Stimulated activated CD8-positive, alpha-beta memory T cell treated with anti-CD3 and anti-CD28 coated beads, Interleukin-12 subunit alpha, Interleukin-12 subunit beta, amount 100 ng/mL, for 24 hours (primary cell): ENCODE results near the gene ACTG2.

ENCODE experiments used
- DNase-seq: peaks from one replicate; pipeline ENCODE4 v3.0.0-alpha.2; 2020; ENCODE audit errors: extremely low read depth

ACTG2 gene

DNA sequence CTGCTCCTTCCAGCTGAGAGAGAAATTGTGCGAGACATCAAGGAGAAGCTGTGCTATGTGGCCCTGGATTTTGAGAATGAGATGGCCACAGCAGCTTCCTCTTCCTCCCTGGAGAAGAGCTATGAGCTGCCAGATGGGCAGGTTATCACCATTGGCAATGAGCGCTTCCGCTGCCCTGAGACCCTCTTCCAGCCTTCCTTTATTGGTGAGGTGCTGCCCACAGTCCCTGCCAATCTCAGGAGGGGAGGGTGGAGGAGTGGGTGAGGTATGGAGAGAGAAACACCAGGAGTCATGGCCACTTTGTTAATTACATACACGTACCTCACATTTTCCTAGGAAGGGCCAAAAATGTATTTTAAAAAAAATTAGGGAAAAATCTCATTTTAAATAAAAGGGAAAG is 21.9 kb downstream of the ACTG2 start:
- no peak for DNase-seq

DNA sequence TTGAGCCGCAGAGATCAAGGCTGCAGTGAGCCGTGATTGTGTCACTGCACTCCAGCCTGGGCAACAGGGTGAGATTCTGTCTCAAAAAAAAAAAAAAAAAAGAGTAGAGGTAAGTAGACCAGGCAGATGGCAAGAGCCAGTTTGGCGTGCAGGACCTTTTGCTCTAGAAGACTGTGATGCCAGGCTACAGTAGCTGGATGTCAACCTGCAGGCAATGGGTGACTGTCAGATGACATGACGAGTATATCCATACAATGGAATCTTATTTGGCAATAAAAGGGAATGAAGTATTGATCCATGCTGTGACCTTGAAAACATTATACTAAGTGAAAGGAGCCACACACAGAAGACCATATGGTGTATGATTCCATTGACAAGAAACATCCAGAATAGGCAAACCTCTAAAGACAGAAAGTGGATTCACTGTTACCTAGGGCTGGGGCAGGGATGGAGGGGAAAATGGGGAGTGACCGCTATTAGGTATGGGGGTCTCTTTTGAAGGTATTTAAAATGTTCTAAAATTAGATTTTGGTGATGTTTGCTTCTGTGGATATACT is 22.7 kb downstream of the ACTG2 start:
- DNase-seq: no peak

GRCh38 chr2:73916666-73917065 is 23.9 kb downstream of the ACTG2 start:
- no peak for DNase-seq

- no peak for DNase-seq
Measured at GRCh38 chr2:73917296-73917695, 24.5 kb downstream of the ACTG2 start.

GRCh38 chr2:73917696-73918207 is 24.9 kb downstream of the ACTG2 start:
- DNase-seq: no peak

GRCh38 chr2:73918856-73919255 is 26.0 kb downstream of the ACTG2 start:
- DNase-seq: no peak

- DNase-seq: no peak
Measured at GRCh38 chr2:73919596-73920228, 26.9 kb downstream of the ACTG2 start.

DNA sequence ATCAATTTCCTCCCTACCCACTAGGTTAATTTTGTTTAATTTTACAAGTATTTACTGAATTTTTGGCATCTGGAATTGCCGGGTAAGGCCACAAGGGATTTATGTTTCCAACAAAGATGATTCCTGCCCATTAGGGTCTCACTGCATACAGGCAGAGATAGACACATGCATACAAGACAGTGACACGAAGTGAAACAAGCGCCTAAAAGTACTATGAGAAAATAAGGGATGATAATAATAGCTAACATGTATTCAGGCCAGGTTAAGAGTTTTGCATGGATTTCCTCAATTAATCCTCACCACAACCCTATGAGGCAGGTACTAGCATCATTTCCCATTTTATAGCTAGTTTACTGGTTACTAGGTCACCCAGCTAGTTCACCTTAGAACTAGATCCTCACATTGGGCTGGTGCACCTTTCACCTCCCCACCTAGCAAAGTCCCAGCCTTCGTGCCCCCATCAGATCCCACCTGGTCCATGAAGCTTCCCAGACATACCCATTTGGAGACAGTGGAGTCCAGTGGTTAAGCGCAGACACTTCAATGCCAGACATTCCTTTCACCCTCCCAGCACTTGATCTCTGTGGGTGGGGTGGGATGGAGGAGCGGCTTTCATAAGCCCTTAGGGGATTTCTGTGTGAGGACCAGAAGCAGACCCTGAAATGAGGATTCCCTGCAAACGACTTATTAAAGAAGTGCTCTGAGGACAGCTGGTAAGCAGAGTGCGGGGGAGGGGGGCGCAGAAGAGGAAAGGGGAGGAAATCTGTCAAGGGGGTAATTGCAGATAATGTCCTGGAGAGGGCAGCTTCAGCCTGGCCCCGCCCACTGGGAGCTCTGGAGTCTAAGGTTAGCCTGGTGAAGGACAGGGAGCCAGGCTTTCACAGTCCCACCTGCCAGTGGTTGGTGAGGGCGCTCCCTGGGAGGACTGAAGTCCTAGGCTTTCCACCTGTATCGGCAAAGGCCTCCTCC is 28.1 kb downstream of the ACTG2 start:
- no peak for DNase-seq

DNA sequence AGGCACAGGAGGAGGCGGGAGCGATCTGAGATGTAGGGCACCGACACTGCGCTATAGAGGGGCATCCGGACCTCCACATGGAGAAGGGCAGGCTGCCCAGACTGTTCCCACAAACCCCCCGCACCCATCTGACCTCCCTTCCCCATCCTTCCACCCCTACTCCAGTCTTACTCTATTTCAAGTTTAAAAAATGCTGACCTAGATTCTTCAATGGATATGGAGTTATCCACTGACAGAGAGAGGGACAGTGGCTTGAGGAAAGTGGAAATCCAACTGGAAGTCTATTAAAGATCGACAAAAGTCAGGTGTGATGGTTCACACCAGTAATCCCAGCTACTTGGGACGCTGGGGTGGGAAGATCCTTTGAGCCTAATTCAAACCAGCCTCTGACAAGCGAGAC is 28.8 kb downstream of the ACTG2 start:
- no peak for DNase-seq

DNA sequence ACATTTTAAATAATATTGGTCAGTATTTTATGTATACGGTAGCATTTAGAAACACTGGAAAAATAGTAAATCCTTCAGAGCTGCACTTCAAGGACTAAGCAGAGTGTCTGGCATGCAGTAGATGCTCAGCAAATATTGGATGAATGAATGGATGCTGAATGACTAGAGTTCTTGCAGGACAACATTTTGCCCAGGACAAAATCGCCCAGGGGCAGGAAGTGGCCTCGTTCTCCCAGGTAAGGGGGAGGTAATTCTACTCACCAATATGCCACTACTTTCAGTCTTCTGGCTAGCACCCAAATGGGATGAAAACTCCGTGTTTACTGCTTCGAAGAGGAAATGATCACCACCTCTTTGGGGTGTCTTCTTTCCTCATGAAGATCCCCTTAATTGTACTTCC is 29.9 kb downstream of the ACTG2 start:
- no peak for DNase-seq

DNA sequence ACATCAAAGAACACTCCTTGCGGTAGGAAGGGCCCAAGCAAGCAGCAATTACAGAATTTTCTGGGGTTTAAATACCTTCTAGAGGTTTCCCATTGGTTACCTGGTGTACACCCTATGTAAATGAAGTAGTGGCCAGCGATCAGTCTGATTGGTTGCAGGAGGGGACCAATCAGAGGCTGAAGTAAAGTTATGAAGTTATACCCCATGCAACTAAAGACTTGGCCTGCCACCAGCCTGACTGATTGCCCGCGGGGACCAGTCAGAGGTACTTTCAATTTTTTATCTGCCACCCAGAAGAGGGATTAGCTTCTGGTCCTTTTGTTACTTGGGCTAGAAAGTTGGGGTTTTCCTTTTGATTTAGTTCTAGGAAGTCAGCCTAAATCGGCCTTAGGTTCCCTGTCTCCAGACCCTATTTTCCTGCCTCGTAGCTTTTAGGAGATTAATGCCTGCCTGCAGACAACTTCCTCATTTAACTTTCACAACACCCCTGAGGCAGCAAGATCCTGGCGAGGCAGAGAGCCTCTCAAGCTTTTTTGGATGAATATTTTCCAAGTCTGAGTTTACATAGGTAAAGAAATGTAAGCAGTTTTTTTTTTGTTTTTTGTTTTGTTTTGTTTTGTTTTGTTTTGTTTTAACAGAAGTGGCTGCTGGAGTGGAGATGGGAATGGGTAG is 32.4 kb downstream of the ACTG2 start:
- no peak for DNase-seq

- no peak for DNase-seq
Measured at GRCh38 chr2:73925853-73926492, 33.2 kb downstream of the ACTG2 start.

DNA sequence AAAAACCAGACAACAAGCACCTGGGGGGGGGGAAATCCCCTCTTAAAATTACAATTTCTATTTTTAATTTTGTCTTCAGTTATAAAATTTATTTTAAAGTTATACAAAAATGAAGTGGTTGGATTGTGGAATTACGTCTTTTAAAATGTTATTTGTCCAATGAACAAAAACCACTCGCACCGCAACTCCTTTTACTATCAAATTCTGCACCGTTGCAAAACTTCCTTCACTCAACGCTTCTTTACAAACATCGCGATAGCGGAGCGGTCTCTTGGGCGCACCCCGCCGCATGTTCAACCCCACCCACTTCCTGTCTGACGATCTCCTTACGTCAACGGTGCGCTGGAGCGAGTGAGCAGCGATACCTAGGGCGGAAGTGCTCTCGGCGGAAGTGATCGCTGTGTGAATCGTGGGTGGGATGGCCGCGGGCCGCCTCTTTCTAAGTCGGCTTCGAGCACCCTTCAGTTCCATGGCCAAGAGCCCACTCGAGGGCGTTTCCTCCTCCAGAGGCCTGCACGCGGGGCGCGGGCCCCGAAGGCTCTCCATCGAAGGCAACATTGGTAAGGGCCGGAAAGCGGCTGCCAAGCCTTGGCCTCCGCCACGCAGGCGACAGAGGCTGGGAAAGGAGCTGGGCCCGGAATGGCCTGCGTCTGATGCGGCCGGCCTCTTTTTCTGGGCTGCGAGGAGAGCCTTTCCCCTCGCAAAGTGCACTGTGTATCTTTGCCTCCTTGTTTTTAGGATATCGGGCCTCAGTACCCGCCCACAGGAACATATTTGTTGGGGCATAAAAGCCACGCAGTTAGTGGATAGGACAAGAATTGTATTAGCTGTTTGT is 33.9 kb downstream of the ACTG2 start, which contains the start of gene DGUOK:
DGUOK (plus strand) TSS at position 388 of the 835 bp plus-strand sequence; CDS start at position 419, 31 bp downstream.
- peak; percentile 90 for DNase-seq

GRCh38 chr2:73927344-73927743 is 34.5 kb downstream of the ACTG2 start:
- no peak for DNase-seq

- no peak for DNase-seq
Measured at GRCh38 chr2:73928963-73929347, 36.1 kb downstream of the ACTG2 start.

- no peak for DNase-seq
Measured at GRCh38 chr2:73930386-73930785, 37.6 kb downstream of the ACTG2 start.

- DNase-seq: no peak
Measured at GRCh38 chr2:73931531-73932500, 39.0 kb downstream of the ACTG2 start.

GRCh38 chr2:73933194-73933593 is 40.4 kb downstream of the ACTG2 start:
- no peak for DNase-seq

GRCh38 chr2:73935641-73936040 is 42.8 kb downstream of the ACTG2 start:
- DNase-seq: no peak
